CD14-positive monocyte (primary cell): ENCODE measurements around the gene GALNT4. TPM values are rescaled to one million over a fixed set of nuclear protein-coding genes. Genes with fewer than 3 reads are reported as not detected.

Source experiments
- DNase-seq, 3 donors: peaks; one replicate each; pipeline ENCODE4 v3.0.0-alpha.2; 2011 to 2022
- H2AFZ ChIP-seq: 2 replicates; pipeline ENCODE4 v1.6.0; 2012; ENCODE audit warnings: mild to moderate bottlenecking, low read depth, low read length, inconsistent platforms; ENCODE audit not compliant: insufficient read depth, poor library complexity, severe bottlenecking
- H3K27ac ChIP-seq, 2 donors: 1 replicate in 1 of 2; 2 replicates in 1 of 2; pipeline ENCODE4 v1.5.1; 2012 to 2013; ENCODE audit warnings: low read length in 2 of 2, control low read depth in 1 of 2, inconsistent platforms in 1 of 2, low read depth in 1 of 2, mild to moderate bottlenecking in 1 of 2
- H3K27me3 ChIP-seq, 2 donors: one replicate each; pipeline versions ENCODE4 v1.6.0 to v1.6.1; 2011 to 2013; ENCODE audit warnings: low read length in 2 of 2; ENCODE audit not compliant: control insufficient read depth in 2 of 2, insufficient read depth in 2 of 2
- H3K36me3 ChIP-seq, 2 donors: replicated peaks in 1 of 2; 1 replicate in 1 of 2; 2 replicates in 1 of 2; pipeline versions ENCODE4 v1.5.1 to v1.6.1; 2012 to 2013; ENCODE audit warnings: low read length in 2 of 2, control low read depth in 1 of 2, inconsistent platforms in 1 of 2, mild to moderate bottlenecking in 1 of 2; ENCODE audit not compliant: insufficient read depth in 2 of 2, control insufficient read depth in 1 of 2
- H3K4me1 ChIP-seq, 2 donors: 1 replicate in 1 of 2; 2 replicates in 1 of 2; pipeline versions ENCODE4 v1.5.1 to v1.6.1; 2012 to 2013; ENCODE audit warnings: low read length in 2 of 2, control low read depth in 1 of 2, inconsistent platforms in 1 of 2, mild to moderate bottlenecking in 1 of 2, moderate library complexity in 1 of 2; ENCODE audit not compliant: insufficient read depth in 2 of 2, control insufficient read depth in 1 of 2
- H3K4me2 ChIP-seq: replicated peaks from 2 replicates; pipeline ENCODE3; 2012; ENCODE audit warnings: low read length, moderate library complexity, mild to moderate bottlenecking; ENCODE audit not compliant: poor library complexity, severe bottlenecking; ENCODE audit errors: extremely low read depth
- H3K4me3 ChIP-seq, 3 experiments: fragments of 200-600 bp in 1 of 3; sonication (generic) in 1 of 3; replicated peaks in 1 of 3; 1 replicate in 2 of 3; 2 replicates in 1 of 3; pipeline ENCODE4 v1.5.1; 2011 to 2013; ENCODE audit warnings: low read length in 3 of 3, mild to moderate bottlenecking in 3 of 3, control low read depth in 2 of 3, low read depth in 2 of 3, inconsistent platforms in 1 of 3, moderate library complexity in 1 of 3
- H3K79me2 ChIP-seq: 2 replicates; pipeline ENCODE4 v1.6.0; 2012; ENCODE audit warnings: mild to moderate bottlenecking, control low read depth, inconsistent platforms, low read length, moderate library complexity; ENCODE audit not compliant: insufficient read depth
- H3K9ac ChIP-seq: 2 replicates; pipeline ENCODE4 v1.6.0; 2017; ENCODE audit warnings: low read length, mild to moderate bottlenecking; ENCODE audit not compliant: insufficient read depth, poor library complexity, severe bottlenecking
- H3K9me3 ChIP-seq, 2 donors: replicated peaks in 1 of 2; 1 replicate in 1 of 2; 2 replicates in 1 of 2; pipeline versions ENCODE4 v1.5.1 to v1.6.1; 2012 to 2013; ENCODE audit warnings: low read length in 2 of 2, control low read depth in 1 of 2; ENCODE audit not compliant: control insufficient read depth in 1 of 2, insufficient read depth in 1 of 2
- H4K20me1 ChIP-seq: 2 replicates; pipeline ENCODE4 v1.6.0; 2012; ENCODE audit warnings: mild to moderate bottlenecking, low read length, control low read depth, moderate library complexity; ENCODE audit not compliant: insufficient read depth
- H3K27ac Mint-ChIP-seq, 7 donors: one replicate each; pipeline ENCODE4 v1.8.0; 2020; ENCODE audit warnings: mild to moderate bottlenecking in 7 of 7, mixed read lengths in 7 of 7, moderate library complexity in 6 of 7, inconsistent platforms in 2 of 7
- H3K27me3 Mint-ChIP-seq, 3 donors: one replicate each; pipeline ENCODE4 v1.8.0; 2021 to 2022; ENCODE audit warnings: low read depth in 3 of 3, mild to moderate bottlenecking in 3 of 3, mixed read lengths in 3 of 3, moderate library complexity in 3 of 3, inconsistent platforms in 1 of 3
- H3K36me3 Mint-ChIP-seq, 2 donors: one replicate each; pipeline ENCODE4 v1.8.0; 2020; ENCODE audit warnings: mixed read lengths in 2 of 2, inconsistent platforms in 1 of 2, mild to moderate bottlenecking in 1 of 2
- H3K4me1 Mint-ChIP-seq: one replicate; pipeline ENCODE4 v1.8.0; 2020; ENCODE audit warnings: mild to moderate bottlenecking, mixed read lengths
- H3K4me3 Mint-ChIP-seq, 2 donors: one replicate each; pipeline ENCODE4 v1.8.0; 2020; ENCODE audit warnings: mild to moderate bottlenecking in 2 of 2, mixed read lengths in 2 of 2, moderate library complexity in 1 of 2
- H3K9me3 Mint-ChIP-seq, 7 donors: one replicate each; pipeline ENCODE4 v1.8.0; 2020 to 2022; ENCODE audit warnings: mixed read lengths in 7 of 7, mild to moderate bottlenecking in 6 of 7, moderate library complexity in 6 of 7, inconsistent platforms in 2 of 7
- WGBS: methylation state at CpG from one replicate; pipeline ENCODE4 v1.1.5; 2013; ENCODE audit warnings: missing lambda C conversion rate; ENCODE audit not compliant: insufficient coverage; 5-methylcytosine and 5-hydroxymethylcytosine counted together
- intact Hi-C, 2 donors: fragments of 100-400 bp; cut with micrococcal nuclease; formaldehyde crosslinking; loops; one replicate each; pipeline versions ENCODE4 v1.15.0 to v1.15.1; 2023
- polyA plus RNA-seq, 3 donors: library from polyadenylated mRNA; depleted of rRNA in 1 of 3; unstranded in 2 of 3; stranded (reverse) in 1 of 3; fragments of 300-500 nt in 2 of 3; fragments of >200 nt in 1 of 3; fragmentation: Illumina TruSeq in 2 of 3; gene quantifications; 1 replicate in 2 of 3; 2 replicates in 1 of 3; pipeline ENCODE4 v1.2.3, GENCODE V29; 2012 to 2021
- TF ChIP-seq, protein P1 (sequence below): fragments of 200-600 bp; IDR thresholded peaks from one replicate; pipeline ENCODE4 v1.8.0; 2022; ENCODE audit warnings: antibody characterized with exemption, mild to moderate bottlenecking

GALNT4 gene
- polyA plus RNA-seq, 3 donors = 3.7 to 12.9 (median 10.7) TPM

DNA sequence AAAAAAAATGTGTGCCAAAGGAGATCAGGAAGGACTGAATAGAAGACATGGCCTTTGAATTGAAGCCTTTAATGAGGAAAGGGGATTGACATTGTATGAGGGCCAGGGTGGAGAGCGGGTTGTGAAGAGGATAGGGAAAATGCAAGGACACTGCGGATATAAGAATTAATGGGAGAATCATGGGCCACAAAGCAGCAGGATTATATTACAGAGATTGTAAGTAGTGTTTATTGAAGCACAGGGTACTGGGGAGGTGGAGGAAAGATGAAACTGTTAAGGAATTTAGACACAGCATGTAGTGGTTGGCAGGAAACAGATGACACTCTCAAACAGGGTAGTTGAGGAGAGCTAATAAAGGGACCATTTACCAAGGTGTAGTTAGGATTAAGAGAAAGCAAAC lies 17.6 kb upstream of the GALNT4 start:
- intact Hi-C loops = loop anchor here (5.0 to 10.0 kb wide), 2 partner anchors 1413 to 1415 kb away; partner anchors contain the start of gene CCER1 (in 2 of the 2)
- no peaks in the 10 kb centered on the region for H3K36me3 ChIP-seq
- DNase-seq = no peak
- Mint-ChIP-seq H3K36me3 (peaks cover 0 to 2% of the 10 kb centered on the region in 2 donors), H3K4me1 (peaks cover 15% of the 10 kb centered on the region), H3K27me3 (peaks cover 0 to 5% (median 0%) of the 10 kb centered on the region in 3 donors), H3K9me3 (no peaks in the 10 kb centered on the region), H3K4me3 (no peak overlapping the region), H3K27ac (peak overlapping the region in 1 of 7 donors; percentile 20)
- TF ChIP-seq, protein P1, sequence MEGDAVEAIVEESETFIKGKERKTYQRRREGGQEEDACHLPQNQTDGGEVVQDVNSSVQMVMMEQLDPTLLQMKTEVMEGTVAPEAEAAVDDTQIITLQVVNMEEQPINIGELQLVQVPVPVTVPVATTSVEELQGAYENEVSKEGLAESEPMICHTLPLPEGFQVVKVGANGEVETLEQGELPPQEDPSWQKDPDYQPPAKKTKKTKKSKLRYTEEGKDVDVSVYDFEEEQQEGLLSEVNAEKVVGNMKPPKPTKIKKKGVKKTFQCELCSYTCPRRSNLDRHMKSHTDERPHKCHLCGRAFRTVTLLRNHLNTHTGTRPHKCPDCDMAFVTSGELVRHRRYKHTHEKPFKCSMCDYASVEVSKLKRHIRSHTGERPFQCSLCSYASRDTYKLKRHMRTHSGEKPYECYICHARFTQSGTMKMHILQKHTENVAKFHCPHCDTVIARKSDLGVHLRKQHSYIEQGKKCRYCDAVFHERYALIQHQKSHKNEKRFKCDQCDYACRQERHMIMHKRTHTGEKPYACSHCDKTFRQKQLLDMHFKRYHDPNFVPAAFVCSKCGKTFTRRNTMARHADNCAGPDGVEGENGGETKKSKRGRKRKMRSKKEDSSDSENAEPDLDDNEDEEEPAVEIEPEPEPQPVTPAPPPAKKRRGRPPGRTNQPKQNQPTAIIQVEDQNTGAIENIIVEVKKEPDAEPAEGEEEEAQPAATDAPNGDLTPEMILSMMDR = no peak
- H3K4me1 ChIP-seq = peaks cover 5 to 7% of the 10 kb centered on the region in 2 donors
- no peaks in the 10 kb centered on the region for H3K9me3 ChIP-seq
- H2AFZ ChIP-seq = no peak overlapping the region
- no peaks in the 10 kb centered on the region for H3K79me2 ChIP-seq
- no peaks in the 10 kb centered on the region for H4K20me1 ChIP-seq
- H3K27ac ChIP-seq = no peak overlapping the region
- 96% methylated on average over 2 of the region's 2 CpGs for WGBS
- no peaks in the 10 kb centered on the region for H3K27me3 ChIP-seq
- H3K4me2 ChIP-seq = no peak overlapping the region
- H3K4me3 ChIP-seq = no peak overlapping the region
- no peak overlapping the region for H3K9ac ChIP-seq

DNA sequence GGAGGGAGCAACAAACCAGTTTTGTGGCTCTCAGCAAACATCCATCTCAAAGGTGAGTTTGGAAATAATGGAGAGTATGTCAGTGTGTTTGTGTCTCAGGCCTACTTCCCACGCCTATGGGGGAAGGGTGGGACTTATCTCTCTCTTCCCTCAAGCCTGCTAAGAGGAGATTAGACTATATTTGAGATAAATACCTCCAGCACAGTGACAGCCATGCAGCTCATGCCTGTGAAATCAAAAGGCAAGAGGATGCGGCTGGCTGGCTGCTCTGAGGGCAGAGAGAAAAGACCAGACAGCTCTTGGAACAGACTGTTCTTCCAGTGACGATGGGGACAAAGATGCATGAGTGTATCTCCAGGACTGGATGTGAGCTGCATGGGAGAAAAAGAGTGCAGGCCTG lies 16.0 kb upstream of the GALNT4 start:
- Mint-ChIP-seq H3K27ac (no peak overlapping the region), H3K36me3 (peaks cover 0 to 2% of the 10 kb centered on the region in 2 donors), H3K4me1 (peaks cover 15% of the 10 kb centered on the region), H3K4me3 (no peak overlapping the region), H3K27me3 (peaks cover 0 to 5% (median 0%) of the 10 kb centered on the region in 3 donors), H3K9me3 (no peaks in the 10 kb centered on the region)
- Histone ChIP-seq H3K79me2 (no peaks in the 10 kb centered on the region), H3K36me3 (no peaks in the 10 kb centered on the region), H4K20me1 (no peaks in the 10 kb centered on the region), H3K4me3 (no peak overlapping the region), H3K4me1 (peaks cover 5 to 7% of the 10 kb centered on the region in 2 donors), H2AFZ (no peak overlapping the region), H3K9me3 (no peaks in the 10 kb centered on the region), H3K27ac (no peak overlapping the region), H3K9ac (no peak overlapping the region), H3K27me3 (no peaks in the 10 kb centered on the region), H3K4me2 (no peak overlapping the region)
- intact Hi-C loops = loop anchor here (5.0 to 10.0 kb wide), 2 partner anchors 1414 to 1417 kb away; partner anchors contain the start of gene CCER1 (in 2 of the 2)
- WGBS = 77% methylated on average over 2 of the region's 3 CpGs
- TF ChIP-seq, protein P1 = no peak
- DNase-seq = no peak
